GM18867 (cell line): ENCODE data around the gene CRABP2.
A peak's percentile ranks its signal among the peaks of the same experiment; 100 is the strongest.

Experiments
- ATAC-seq: cut with Tn5 transposase; IDR thresholded peaks from one replicate; pipeline ENCODE4 v1.9.1; 2021; ENCODE audit warnings: mild to moderate bottlenecking, moderate library complexity; ENCODE audit not compliant: unreplicated experiment

Gene CRABP2

GRCh38 chr1:156691665-156692440, 13.5 kb downstream of the CRABP2 start:
- no peak for ATAC-seq

- no peak for ATAC-seq
Measured at GRCh38 chr1:156691191-156691590, 14.2 kb downstream of the CRABP2 start.

GRCh38 chr1:156690675-156691036, 14.7 kb downstream of the CRABP2 start:
- no peak for ATAC-seq

- no peak for ATAC-seq
Measured at GRCh38 chr1:156689953-156690674, 15.3 kb downstream of the CRABP2 start.

DNA sequence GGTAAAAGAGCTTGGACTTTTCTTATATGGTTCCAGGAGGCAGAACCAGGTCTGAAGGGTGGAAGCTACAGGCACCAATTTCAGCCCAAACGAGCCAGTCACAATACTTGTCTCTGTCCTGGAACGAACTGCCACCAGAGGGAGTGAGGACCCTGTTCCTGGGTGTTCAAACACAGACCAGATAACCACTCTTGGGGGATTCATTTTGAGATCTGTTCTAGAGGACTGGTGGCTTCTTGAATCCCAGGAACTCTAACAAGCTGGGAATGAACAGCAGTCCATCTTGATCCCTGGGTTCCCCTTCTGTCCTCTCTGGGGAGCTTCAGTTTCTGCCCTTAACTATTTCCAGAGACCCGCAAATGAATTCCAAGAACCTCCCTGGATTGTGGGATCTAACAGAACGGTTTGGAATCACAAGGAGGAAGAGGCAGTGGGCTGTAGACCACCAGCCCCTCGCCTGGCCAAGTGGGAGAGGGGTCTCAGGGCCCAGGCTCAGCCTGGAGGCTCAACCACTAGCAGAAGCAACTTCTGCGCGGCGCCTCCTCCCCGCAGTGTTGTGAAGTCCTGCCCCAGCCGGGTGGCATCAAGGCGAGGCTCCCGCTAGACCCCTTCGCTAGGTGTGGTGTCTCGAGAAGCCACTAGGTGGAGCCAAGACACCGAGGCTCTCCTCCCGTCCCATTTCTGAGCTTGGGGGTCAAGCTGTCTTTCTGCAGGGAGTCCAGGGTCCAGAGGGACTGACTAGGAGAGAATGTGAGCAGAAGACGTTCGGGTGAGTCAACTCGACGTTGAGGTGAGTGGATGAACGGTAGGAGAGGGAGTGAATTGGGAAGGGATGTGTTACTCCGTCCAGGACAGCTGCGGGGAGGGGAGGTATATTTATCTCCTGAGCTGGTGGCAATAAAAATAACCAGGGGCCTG, 16.1 kb downstream of the CRABP2 start:
- ATAC-seq, result peak; percentile 82

GRCh38 chr1:156684227-156684782, 21.1 kb downstream of the CRABP2 start:
- ATAC-seq, result peak; percentile 42

DNA sequence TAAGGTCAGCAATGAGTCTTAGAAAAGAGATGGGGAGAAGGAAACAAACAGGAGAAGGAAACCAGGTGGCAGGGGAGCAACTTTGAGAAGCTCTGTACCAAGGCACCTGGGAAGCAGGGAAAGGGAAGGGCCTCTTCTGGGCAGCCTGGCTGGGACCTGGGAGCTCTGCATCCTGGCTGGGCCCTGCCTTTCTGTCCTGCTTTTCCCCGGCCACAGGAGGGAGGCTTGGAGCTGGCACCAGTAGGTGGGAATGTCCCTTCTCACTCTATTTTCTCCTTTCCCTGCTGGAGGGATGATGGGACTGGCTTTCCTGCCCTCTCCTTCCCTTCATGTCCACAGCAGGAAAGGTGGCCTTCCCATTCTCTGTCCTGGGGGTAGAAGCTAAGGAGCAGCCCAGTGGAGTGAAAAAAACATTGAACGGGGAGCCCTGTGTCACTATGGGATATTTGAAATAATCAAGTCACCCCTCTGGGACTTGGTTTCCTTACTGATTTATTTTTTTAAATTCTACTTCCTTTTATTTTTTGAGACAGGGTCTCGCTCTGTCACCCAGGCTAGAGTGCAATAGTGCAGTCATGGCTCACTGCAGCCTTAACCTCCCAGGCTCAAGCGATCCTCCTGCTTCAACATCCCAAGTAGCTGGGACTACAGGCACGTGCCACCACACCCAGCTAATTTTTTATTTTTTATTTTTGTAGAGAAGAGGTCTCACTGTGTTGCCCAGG, 23.1 kb downstream of the CRABP2 start:
- no peak for ATAC-seq

DNA sequence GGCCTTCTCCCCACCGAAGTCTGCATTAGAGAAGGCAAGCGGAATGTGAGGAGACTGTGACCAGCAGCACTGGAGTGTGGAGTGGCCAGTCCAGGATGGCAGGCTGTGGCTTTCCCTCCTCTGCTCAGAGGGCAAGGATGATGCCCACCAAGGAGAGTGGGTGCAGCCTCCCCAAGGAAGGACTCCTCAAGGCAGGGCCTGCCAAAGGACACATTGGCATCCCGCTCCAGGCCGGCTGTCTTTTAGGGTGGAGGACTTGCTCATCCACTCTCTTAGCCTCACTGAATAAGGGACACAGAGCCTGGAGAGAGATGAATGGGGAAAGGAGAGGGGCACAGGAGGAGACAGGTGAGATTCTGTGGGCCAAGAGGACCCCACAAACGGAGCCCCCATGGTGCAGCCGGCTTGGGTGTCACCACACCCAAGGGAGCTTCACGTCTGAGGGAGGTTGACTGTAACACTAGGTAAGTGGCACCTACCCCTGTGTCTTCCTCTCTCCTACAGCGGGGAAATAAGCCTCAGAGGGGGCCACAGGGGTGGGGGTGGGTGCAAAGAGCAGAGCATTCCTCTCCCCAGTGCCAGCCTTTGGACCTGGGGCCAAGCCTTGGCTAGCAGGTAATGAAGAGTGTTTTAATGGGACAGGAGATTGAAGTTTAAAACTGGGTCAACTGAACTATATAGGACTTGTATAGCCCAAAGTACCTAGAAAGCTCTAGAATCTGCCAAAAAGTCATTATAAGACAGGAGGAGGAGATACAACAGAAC, 24.0 kb downstream of the CRABP2 start:
- ATAC-seq, result no peak

- ATAC-seq, result no peak
Measured at GRCh38 chr1:156680056-156680455, 25.3 kb downstream of the CRABP2 start.

DNA sequence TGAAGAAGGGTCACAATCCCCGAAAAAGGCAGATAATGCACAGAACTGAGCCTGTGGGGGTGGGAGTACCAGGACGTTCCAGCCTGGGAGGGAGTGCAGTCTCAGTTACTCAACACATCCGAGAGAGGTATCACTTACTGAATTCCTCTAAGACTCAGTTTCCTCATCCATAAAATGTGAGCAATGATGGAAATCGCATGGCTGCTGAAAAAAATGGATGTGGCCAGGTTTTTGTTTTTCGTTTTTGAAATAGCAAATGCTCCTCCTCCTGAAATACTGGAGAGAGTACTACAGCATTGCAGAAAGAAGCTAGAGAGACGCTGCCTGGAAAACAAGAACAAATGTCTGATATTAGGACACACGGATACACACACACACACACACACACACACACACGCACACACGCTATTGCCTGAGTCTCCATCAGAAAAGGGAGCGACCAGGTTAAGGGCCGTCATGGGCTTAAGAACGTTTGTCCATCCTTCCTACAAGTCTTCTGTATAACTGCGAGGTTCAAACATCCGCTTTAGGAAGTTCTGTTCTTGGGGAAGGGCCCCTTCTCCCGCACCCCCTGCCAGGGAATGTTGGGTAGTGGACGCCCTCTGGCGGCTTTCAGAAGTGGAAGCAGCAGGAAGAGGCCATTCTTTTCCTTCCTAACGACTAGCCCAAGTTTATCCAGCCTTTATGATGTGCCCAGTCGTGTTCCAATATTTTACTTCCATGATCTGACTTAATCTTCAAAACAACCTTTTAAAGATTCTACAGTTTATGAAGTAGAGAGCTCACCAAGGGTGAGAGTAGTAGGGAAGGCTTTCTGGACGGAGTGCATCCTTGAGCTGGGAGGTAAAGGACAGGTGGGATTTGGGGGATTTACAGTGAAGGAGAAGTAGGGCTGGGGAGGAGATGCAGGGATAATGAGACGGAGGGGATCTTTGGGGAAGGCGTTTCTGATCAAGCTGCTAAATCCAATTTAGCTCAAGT, 27.5 kb downstream of the CRABP2 start:
- ATAC-seq, result no peak

DNA sequence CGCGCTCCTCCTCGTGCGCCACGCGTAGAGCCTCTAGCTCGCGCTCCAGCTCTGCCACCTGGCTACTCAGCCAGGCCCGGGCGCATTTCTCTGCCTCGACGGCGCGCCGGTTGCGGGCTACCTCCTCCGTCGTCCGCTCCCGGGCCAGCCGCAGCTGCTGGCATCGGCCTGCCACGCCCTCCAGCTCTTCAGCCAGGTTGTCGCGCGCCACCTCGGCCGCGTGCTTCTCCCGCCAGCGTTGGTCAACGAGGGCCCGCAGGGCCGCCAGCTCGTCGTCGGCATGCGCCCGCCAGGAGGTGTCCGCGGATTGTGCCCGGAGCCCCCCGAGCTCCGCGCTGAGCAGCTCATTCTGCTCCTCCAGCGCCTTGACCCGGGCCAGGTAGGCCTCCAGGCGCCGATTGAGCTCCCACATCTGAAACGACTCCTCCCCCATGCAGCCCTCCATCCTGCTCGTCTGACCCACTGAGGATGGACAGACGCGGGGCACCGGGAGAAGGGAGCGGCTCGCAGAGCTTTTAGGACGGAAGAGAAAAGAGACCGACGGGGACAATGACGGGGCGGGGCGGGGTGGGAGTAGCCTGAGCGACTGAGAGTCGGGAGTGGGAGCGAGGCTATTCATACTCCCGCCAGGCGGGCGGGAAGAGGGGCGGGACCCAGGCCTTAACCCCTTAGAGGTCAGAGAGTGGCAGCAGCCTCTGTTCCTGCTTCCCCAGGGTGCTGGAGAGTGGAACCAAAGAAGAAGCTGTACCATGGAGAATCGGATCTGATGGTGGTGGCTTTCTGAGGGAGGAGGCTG, 28.4 kb downstream of the CRABP2 start, which contains the start of gene NES:
Gene NES, minus strand, starts transcription at position 588 of the 796 bp plus-strand sequence. Its CDS starts 143 bp downstream, at position 445.
- ATAC-seq, result no peak

DNA sequence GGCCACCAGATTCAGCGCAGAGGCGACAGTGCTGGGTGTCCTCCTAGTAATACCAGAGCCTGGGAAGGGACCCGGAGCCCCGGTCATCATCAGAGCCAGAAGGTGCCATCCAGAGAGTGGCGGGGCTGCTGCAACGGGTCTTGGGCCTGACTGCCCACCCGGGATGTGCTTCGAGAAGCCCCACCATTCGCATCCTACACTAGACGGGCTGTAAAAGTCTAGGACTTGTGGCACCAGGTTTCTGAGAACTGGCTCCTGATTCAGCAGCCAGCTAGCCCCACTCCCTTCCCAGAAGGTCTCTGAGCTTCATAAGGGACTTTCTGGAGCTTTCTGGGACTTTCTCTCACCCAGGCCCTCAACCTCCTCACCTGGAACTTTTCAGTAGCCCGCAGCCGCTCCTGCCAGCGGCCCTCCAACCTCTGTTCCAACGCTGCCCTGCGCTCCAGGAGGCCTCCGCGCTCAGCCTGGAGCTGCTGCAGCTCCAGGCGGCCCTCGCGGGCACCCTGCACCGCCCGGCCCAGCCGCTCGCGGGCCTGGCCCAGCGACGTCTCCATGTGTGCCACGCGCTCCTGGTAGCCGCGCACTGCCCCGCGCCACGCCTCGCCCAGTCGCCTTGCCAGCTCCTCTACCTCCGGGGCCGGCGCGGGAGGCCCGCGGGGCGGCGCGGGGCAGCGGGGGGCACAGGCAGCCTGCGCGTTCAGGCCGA, 29.1 kb downstream of the CRABP2 start:
- ATAC-seq, result no peak

- no peak for ATAC-seq
Measured at GRCh38 chr1:156675210-156676113, 29.9 kb downstream of the CRABP2 start.

GRCh38 chr1:156673387-156674121, 31.8 kb downstream of the CRABP2 start:
- ATAC-seq, result no peak

- ATAC-seq, result no peak
Measured at GRCh38 chr1:156671804-156672203, 33.6 kb downstream of the CRABP2 start.
